NCI-H1092 treated with DMSO at 0.1 percent for 48 hours (cell line): ENCODE results near the gene CRIP2.

Experiments
- DNase-seq: peaks from one replicate; lab custom pipeline; 2025; lab: John Stamatoyannopoulos, UW

Gene CRIP2

GRCh38 chr14:105527826-105528585 lies 53.4 kb downstream of the CRIP2 start:
- peak; percentile 73 for DNase-seq

GRCh38 chr14:105528586-105529318 lies 54.1 kb downstream of the CRIP2 start:
- DNase-seq, result no peak

GRCh38 chr14:105529319-105529568 lies 54.6 kb downstream of the CRIP2 start:
- DNase-seq, result no peak
